NCI-H146 (cell line): ENCODE results near the gene PPP1R16B.

ENCODE experiments used
- DNase-seq: peaks from one replicate; lab custom pipeline; 2025; lab: John Stamatoyannopoulos, UW

PPP1R16B gene

GRCh38 chr20:38827770-38828281 lies 22.3 kb downstream of the PPP1R16B start:
- DNase-seq, result no peak

- no peak for DNase-seq
Measured at GRCh38 chr20:38828514-38829295, 23.2 kb downstream of the PPP1R16B start.

- no peak for DNase-seq
Measured at GRCh38 chr20:38829296-38829875, 23.9 kb downstream of the PPP1R16B start.

- no peak for DNase-seq
Measured at GRCh38 chr20:38830356-38830755, 24.9 kb downstream of the PPP1R16B start.

- DNase-seq, result no peak
Measured at GRCh38 chr20:38831049-38831691, 25.7 kb downstream of the PPP1R16B start.

GRCh38 chr20:38831995-38832620 lies 26.6 kb downstream of the PPP1R16B start:
- DNase-seq, result no peak

- DNase-seq, result no peak
Measured at GRCh38 chr20:38833154-38833856, 27.8 kb downstream of the PPP1R16B start.

GRCh38 chr20:38833857-38834164 lies 28.3 kb downstream of the PPP1R16B start:
- no peak for DNase-seq

- no peak for DNase-seq
Measured at GRCh38 chr20:38834868-38835267, 29.4 kb downstream of the PPP1R16B start.

- DNase-seq, result no peak
Measured at GRCh38 chr20:38835792-38836191, 30.3 kb downstream of the PPP1R16B start.

GRCh38 chr20:38836991-38837390 lies 31.5 kb downstream of the PPP1R16B start:
- no peak for DNase-seq

- no peak for DNase-seq
Measured at GRCh38 chr20:38838326-38838725, 32.8 kb downstream of the PPP1R16B start.

GRCh38 chr20:38839563-38839962 lies 34.1 kb downstream of the PPP1R16B start:
- no peak for DNase-seq

- DNase-seq, result no peak
Measured at GRCh38 chr20:38840053-38840893, 34.8 kb downstream of the PPP1R16B start.

- no peak for DNase-seq
Measured at GRCh38 chr20:38840894-38841470, 35.5 kb downstream of the PPP1R16B start.

- no peak for DNase-seq
Measured at GRCh38 chr20:38841570-38841969, 36.1 kb downstream of the PPP1R16B start.

- DNase-seq, result no peak
Measured at GRCh38 chr20:38842026-38842425, 36.5 kb downstream of the PPP1R16B start.

- no peak for DNase-seq
Measured at GRCh38 chr20:38842558-38842981, 37.1 kb downstream of the PPP1R16B start.

GRCh38 chr20:38843346-38843745 lies 37.8 kb downstream of the PPP1R16B start:
- no peak for DNase-seq

GRCh38 chr20:38844963-38845362 lies 39.5 kb downstream of the PPP1R16B start:
- no peak for DNase-seq

GRCh38 chr20:38847840-38848239 lies 42.3 kb downstream of the PPP1R16B start:
- no peak for DNase-seq
